ENCODE results near the gene RNF152.

RNF152 gene

DNA sequence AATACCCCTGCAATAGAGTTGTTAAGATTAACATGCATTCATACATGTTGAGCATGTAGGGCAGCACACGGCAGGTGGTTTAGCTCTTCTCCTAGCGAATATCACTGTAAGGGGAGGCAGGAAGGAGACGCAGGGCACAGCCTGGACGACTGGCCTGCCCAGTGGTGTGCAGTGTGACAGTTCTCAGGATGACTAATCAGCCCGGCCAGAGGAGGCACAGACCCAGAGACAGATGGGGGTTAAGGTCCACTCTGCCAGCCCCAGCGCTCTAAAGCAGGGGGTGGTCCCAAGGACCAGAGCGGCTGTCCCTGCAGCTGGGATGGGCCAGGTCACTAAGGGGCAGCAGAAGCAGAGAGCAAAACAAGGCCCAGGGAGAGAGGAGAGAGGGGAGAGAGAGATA, 63.7 kb downstream of the RNF152 start:
- Histone ChIP-seq H3K9me3 (no peaks in the 10 kb centered on the region), H3K36me3 (no peaks in the 10 kb centered on the region), H3K4me1 (peaks cover 0 to 42% (median 12%) of the 10 kb centered on the region in 4 donors), H3K27ac (no peak overlapping the region), H3K4me3 (no peak overlapping the region), H3K27me3 (no peaks in the 10 kb centered on the region)
- DNase-seq = no peak
- no peak for TF ChIP-seq CTCF (IDR thresholded peaks at IDR 0.05)
- intact Hi-C loops (cut with DNase I; ENCODE audit: low total_unique reads) = no loop called here

DNA sequence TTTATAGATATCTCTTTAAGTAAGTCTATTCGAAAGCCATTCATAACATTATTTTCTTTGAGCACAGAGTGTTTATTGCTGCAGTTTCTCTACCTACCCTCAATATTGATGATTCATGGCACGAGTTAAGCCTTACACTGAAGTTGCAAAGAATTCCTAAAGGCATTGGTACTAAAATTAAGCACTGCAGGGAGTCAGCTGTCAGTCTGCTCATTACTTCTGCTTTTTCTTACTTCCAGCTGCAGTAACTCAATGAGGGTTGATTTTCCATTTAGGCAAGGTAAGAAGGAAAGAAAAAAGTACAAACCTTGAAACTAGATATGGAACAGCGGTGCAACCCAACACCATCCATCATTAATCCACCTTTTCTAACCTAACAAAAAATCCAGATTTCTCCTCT, 65.2 kb downstream of the RNF152 start:
- Histone ChIP-seq H3K9me3 (no peaks in the 10 kb centered on the region), H3K4me3 (no peak overlapping the region), H3K27me3 (no peaks in the 10 kb centered on the region), H3K4me1 (peaks cover 0 to 27% (median 3%) of the 10 kb centered on the region in 4 donors), H3K36me3 (peaks cover 0 to 3% (median 0%) of the 10 kb centered on the region in 3 donors), H3K27ac (no peak overlapping the region)
- intact Hi-C loops (cut with DNase I; ENCODE audit: low total_unique reads) = no loop called here
- DNase-seq = no peak
- no peak for TF ChIP-seq CTCF (IDR thresholded peaks at IDR 0.05)

GRCh38 chr18:61825386-61825785, 67.4 kb downstream of the RNF152 start:
- intact Hi-C loops (cut with DNase I; ENCODE audit: low total_unique reads) = no loop called here
- no peaks in the 10 kb centered on the region for H3K9me3 ChIP-seq
- H3K27ac ChIP-seq = no peak overlapping the region
- TF ChIP-seq CTCF (IDR thresholded peaks at IDR 0.05) = no peak
- H3K27me3 ChIP-seq = no peaks in the 10 kb centered on the region
- no peak for DNase-seq
- H3K36me3 ChIP-seq = peaks cover 0 to 3% (median 0%) of the 10 kb centered on the region in 3 donors
- H3K4me3 ChIP-seq = no peak overlapping the region
- H3K4me1 ChIP-seq = peaks cover 0 to 11% (median 6%) of the 10 kb centered on the region in 4 donors

DNA sequence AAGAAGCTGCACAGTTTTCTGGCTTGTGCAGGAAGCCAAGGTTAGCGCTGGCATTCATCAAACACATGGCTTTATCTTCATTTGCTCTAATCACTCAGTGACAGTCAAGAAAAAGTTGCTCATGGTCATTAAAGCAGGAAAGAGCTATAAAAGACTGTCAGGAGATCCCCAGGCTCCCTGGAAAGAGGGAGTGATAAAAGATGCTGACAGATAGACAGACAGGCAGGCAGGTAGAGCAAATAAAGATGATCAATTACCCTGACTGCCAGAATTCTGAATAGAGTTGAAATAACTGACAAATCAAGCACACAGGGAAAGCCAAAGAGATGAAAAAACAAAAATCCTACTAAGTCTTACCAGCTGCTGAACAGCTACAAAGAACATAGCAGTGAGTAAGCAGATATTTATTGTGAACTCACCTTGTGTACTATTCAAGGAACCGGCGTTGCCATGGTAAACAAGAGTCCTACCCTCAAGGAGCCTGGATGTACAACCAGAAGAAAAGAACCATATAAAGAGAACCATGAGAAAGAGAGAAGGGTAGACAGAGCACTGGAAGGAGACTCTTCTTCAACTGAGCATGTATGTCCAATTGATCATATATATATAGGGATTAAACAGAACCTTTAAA, 68.0 kb downstream of the RNF152 start:
- intact Hi-C loops (cut with DNase I; ENCODE audit: low total_unique reads) = no loop called here
- Histone ChIP-seq H3K4me3 (no peak overlapping the region), H3K27ac (no peak overlapping the region), H3K27me3 (no peaks in the 10 kb centered on the region), H3K4me1 (peaks cover 0 to 11% (median 4%) of the 10 kb centered on the region in 4 donors), H3K36me3 (peaks cover 0 to 3% (median 0%) of the 10 kb centered on the region in 3 donors), H3K9me3 (no peaks in the 10 kb centered on the region)
- no peak for TF ChIP-seq CTCF (IDR thresholded peaks at IDR 0.05)
- no peak for DNase-seq

DNA sequence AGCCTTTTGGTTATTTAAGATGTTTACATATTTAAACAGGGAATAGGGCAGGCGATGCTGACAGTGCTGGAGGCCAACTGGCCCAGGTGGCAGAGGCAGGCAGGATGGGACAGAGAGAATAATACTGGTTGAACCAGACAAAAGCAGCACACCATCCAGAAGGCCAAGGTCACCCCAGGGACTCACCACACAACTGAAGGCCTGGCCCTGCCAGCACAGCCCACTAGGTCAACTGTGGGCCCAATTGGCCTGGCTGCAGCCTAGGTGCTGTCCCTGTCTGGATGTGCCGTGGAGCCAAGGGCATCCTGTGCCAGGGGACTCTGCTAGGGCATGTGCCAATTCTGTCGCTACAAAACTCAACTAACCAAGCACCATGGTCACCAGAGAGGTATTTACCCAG, 69.2 kb downstream of the RNF152 start:
- no peaks in the 10 kb centered on the region for H3K9me3 ChIP-seq

More for the DNA sequence above, 69.2 kb downstream of the RNF152 start:
- peaks cover 0 to 3% (median 0%) of the 10 kb centered on the region in 3 donors for H3K36me3 ChIP-seq
- no peak overlapping the region for H3K27ac ChIP-seq
- no peak overlapping the region for H3K4me3 ChIP-seq
- DNase-seq = no peak
- peaks cover 0 to 11% (median 7%) of the 10 kb centered on the region in 4 donors for H3K4me1 ChIP-seq
- no peaks in the 10 kb centered on the region for H3K27me3 ChIP-seq
- intact Hi-C loops (cut with DNase I; ENCODE audit: low total_unique reads) = no loop called here
- no peak for TF ChIP-seq CTCF (IDR thresholded peaks at IDR 0.05)

Measured in tibial artery (tissue), 4 donors.